Endothelial cell of umbilical vein (primary cell): ENCODE results near the gene SH3PXD2A.

Experiments
- POLR2AphosphoS5 ChIP-seq: IDR thresholded peaks from 2 replicates; pipeline ENCODE4 v1.6.1; 2012; ENCODE audit warnings: low read depth, mild to moderate bottlenecking, control low read depth, low read length, moderate library complexity; ENCODE audit not compliant: insufficient read depth
- TF ChIP-seq, protein P1 (sequence below), 2 donors: IDR thresholded peaks; 1 replicate in 1 of 2; 2 replicates in 1 of 2; pipeline ENCODE4 v1.5.1; 2011; ENCODE audit warnings: low read length in 2 of 2, mild to moderate bottlenecking in 2 of 2, moderate library complexity in 2 of 2, control low read depth in 1 of 2, inconsistent platforms in 1 of 2, low read depth in 1 of 2; ENCODE audit not compliant: insufficient read depth in 1 of 2; ENCODE audit errors: extremely low read depth in 1 of 2

DNA sequence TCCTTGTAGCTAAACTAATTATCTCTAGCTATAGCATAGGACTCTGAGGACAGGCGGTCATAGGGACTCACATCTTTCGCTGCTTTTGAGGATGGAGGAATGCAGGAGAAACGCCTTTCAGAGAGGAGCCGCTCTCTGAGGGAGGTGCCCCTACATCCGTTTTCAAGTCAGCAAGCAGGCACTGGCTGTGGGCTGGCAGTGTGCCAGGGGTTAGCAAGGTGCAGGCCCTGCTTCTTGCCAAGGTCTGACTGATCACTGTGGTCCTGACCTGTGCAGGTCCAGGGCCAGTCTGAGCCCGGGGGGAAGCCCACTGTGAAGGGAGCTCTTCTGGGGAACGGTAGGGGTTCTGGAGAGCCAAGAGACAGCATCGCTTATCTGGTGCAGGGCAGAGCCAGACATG lies 89.4 kb downstream of the SH3PXD2A start:
- TF ChIP-seq, protein P1, sequence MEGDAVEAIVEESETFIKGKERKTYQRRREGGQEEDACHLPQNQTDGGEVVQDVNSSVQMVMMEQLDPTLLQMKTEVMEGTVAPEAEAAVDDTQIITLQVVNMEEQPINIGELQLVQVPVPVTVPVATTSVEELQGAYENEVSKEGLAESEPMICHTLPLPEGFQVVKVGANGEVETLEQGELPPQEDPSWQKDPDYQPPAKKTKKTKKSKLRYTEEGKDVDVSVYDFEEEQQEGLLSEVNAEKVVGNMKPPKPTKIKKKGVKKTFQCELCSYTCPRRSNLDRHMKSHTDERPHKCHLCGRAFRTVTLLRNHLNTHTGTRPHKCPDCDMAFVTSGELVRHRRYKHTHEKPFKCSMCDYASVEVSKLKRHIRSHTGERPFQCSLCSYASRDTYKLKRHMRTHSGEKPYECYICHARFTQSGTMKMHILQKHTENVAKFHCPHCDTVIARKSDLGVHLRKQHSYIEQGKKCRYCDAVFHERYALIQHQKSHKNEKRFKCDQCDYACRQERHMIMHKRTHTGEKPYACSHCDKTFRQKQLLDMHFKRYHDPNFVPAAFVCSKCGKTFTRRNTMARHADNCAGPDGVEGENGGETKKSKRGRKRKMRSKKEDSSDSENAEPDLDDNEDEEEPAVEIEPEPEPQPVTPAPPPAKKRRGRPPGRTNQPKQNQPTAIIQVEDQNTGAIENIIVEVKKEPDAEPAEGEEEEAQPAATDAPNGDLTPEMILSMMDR (IDR thresholded peaks at IDR 0.05; ENCODE audit: extremely low read depth in 1 of 2, insufficient read depth in 1 of 2, low read depth in 1 of 2, low read length in 2 of 2) = no peak
- no peak for TF ChIP-seq POLR2AphosphoS5
